Calu3 (cell line): ENCODE measurements around the gene LPCAT1. TPM values are rescaled to one million over a fixed set of nuclear protein-coding genes. Genes with fewer than 3 reads are reported as not detected.

Experiments
- BruUV-seq: library from RNA; stranded (reverse); fragments of 400-500 nt; replicated peaks from 2 replicates; lab custom pipeline; 2021; lab: Mats Ljungman, UMichigan
- CTCF ChIA-PET: fragments of 300-600 bp; sonication (Branson Sonifier 250); formaldehyde crosslinking; loops from one replicate; lab custom pipeline; 2022; ENCODE audit warnings: antibody characterized with exemption; lab: Charles Lee
- DNase-seq: peaks from one replicate; pipeline ENCODE4 v3.0.0; 2022
- H3K27ac Mint-ChIP-seq: one replicate; pipeline ENCODE4 v1.8.0; 2022; ENCODE audit warnings: mixed read lengths; ENCODE audit not compliant: unreplicated experiment
- H3K27me3 Mint-ChIP-seq: one replicate; pipeline ENCODE4 v1.8.0; 2022; ENCODE audit warnings: mixed read lengths; ENCODE audit not compliant: unreplicated experiment
- H3K36me3 Mint-ChIP-seq: one replicate; pipeline ENCODE4 v1.8.0; 2022; ENCODE audit warnings: mild to moderate bottlenecking, moderate library complexity, mixed read lengths; ENCODE audit not compliant: insufficient read depth, unreplicated experiment
- H3K4me1 Mint-ChIP-seq: one replicate; pipeline ENCODE4 v1.8.0; 2022; ENCODE audit warnings: mild to moderate bottlenecking, low read depth, mixed read lengths; ENCODE audit not compliant: unreplicated experiment
- H3K4me3 Mint-ChIP-seq: one replicate; pipeline ENCODE4 v1.8.0; 2022; ENCODE audit warnings: mild to moderate bottlenecking, low read depth, moderate library complexity, mixed read lengths; ENCODE audit not compliant: unreplicated experiment
- H3K9me3 Mint-ChIP-seq: one replicate; pipeline ENCODE4 v1.8.0; 2022; ENCODE audit warnings: low read depth, mixed read lengths; ENCODE audit not compliant: unreplicated experiment
- CTCF ChIP-seq: fragments of 200-600 bp; IDR thresholded peaks from one replicate; pipeline ENCODE4 v1.8.0; 2022; ENCODE audit warnings: antibody characterized with exemption; ENCODE audit not compliant: unreplicated experiment
- intact Hi-C: fragments of 100-400 bp; cut with micrococcal nuclease; formaldehyde crosslinking; loops from one replicate; pipeline ENCODE4 v1.10.0; 2022; ENCODE audit not compliant: unreplicated experiment
- total RNA-seq: library from RNA; stranded (reverse); gene quantifications from 2 replicates; pipeline ENCODE4 v1.2.3, GENCODE V29; 2022

LPCAT1 gene
- total RNA-seq, 1 experiment from 2014 or later, result 42.3 TPM

GRCh38 chr5:1497242-1497777 is 26.4 kb downstream of the LPCAT1 start:
- Mint-ChIP-seq H3K4me1 (no peaks in the 10 kb centered on the region), H3K27ac (no peak overlapping the region), H3K9me3 (no peaks in the 10 kb centered on the region), H3K4me3 (no peak overlapping the region), H3K27me3 (no peaks in the 10 kb centered on the region), H3K36me3 (peaks cover 13% of the 10 kb centered on the region)
- BruUV-seq, result no TSS peak
- intact Hi-C loops, result no loop called here
- DNase-seq, result no peak
- CTCF ChIA-PET, result no interaction called here
- no peak for TF ChIP-seq CTCF

GRCh38 chr5:1495525-1495897 is 28.2 kb downstream of the LPCAT1 start:
- no peak for TF ChIP-seq CTCF
- intact Hi-C loops, result no loop called here
- CTCF ChIA-PET, result interaction anchor here (0.7 kb wide), 1 partner anchor 1893 kb away, joined by 3 read pairs; no protein-coding TSS in a partner anchor
- H3K4me1 Mint-ChIP-seq, result no peaks in the 10 kb centered on the region
- H3K27me3 Mint-ChIP-seq, result no peaks in the 10 kb centered on the region
- H3K4me3 Mint-ChIP-seq, result no peak overlapping the region
- peaks cover 19% of the 10 kb centered on the region for H3K36me3 Mint-ChIP-seq
- no peaks in the 10 kb centered on the region for H3K9me3 Mint-ChIP-seq
- H3K27ac Mint-ChIP-seq, result no peak overlapping the region
- BruUV-seq, result no TSS peak
- DNase-seq, result no peak

GRCh38 chr5:1494780-1495524 is 28.8 kb downstream of the LPCAT1 start:
- DNase-seq, result no peak
- H3K4me3 Mint-ChIP-seq, result no peak overlapping the region
- CTCF ChIA-PET, result interaction anchor here (0.7 kb wide), 1 partner anchor 1893 kb away, joined by 3 read pairs; no protein-coding TSS in a partner anchor
- H3K27me3 Mint-ChIP-seq, result no peaks in the 10 kb centered on the region
- intact Hi-C loops, result no loop called here
- no peak for TF ChIP-seq CTCF
- peaks cover 13% of the 10 kb centered on the region for H3K36me3 Mint-ChIP-seq
- H3K27ac Mint-ChIP-seq, result no peak overlapping the region
- H3K4me1 Mint-ChIP-seq, result no peaks in the 10 kb centered on the region
- no peaks in the 10 kb centered on the region for H3K9me3 Mint-ChIP-seq
- BruUV-seq, result no TSS peak

GRCh38 chr5:1493941-1494340 is 29.8 kb downstream of the LPCAT1 start:
- no peak for TF ChIP-seq CTCF
- intact Hi-C loops, result no loop called here
- H3K4me3 Mint-ChIP-seq, result no peak overlapping the region
- H3K27me3 Mint-ChIP-seq, result no peaks in the 10 kb centered on the region
- H3K27ac Mint-ChIP-seq, result no peak overlapping the region
- no TSS peak for BruUV-seq
- CTCF ChIA-PET, result no interaction called here
- no peaks in the 10 kb centered on the region for H3K4me1 Mint-ChIP-seq
- H3K9me3 Mint-ChIP-seq, result no peaks in the 10 kb centered on the region
- DNase-seq, result no peak
- peaks cover 13% of the 10 kb centered on the region for H3K36me3 Mint-ChIP-seq
